ENCODE results near the gene FAM118B. TPM values are rescaled to one million over a fixed set of nuclear protein-coding genes. Genes with fewer than 3 reads are reported as not detected.
A peak's percentile ranks its signal among the peaks of the same experiment; 100 is the strongest.

FAM118B gene
- total RNA-seq, 1 donor from 2014 or later, result 26.7 TPM

DNA sequence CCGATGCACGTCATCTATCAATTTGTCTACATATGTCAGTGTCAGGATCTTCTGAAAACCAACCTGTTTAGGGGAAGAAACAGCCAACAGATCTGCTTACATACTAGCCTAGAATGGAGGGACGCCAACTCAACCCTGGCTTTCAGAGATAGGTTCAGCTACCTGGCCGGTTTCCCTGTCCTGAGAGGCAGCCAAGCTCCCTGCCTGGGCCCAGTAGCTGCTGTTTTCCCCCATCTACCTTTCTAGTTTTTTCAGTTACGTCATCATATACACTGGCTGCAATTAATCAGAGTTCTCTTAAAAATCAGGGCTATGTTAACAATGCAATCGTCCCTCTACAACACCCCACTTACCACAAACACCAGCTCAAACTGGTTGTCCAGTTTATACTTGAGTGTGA lies 56.1 kb downstream of the FAM118B start:
- intact Hi-C loops (cut with micrococcal nuclease), result no loop called here
- DNase-seq, result no peak
- H3K27ac ChIP-seq (replicated peaks), result peak overlapping the region; percentile 93
- no peaks in the 10 kb centered on the region for H3K27me3 ChIP-seq (ENCODE audit: low read depth)
- no peak for TF ChIP-seq CTCF (IDR thresholded peaks at IDR 0.05; ENCODE audit: borderline replicate concordance)
- peak overlapping the region; percentile 86 for H3K4me3 ChIP-seq
- peaks cover 55% of the 10 kb centered on the region for H3K36me3 ChIP-seq
- H3K4me1 ChIP-seq, result peaks cover 25% of the 10 kb centered on the region
- H3K9me3 ChIP-seq (replicated peaks), result no peaks in the 10 kb centered on the region

GRCh38 chr11:126268361-126268707 lies 56.8 kb downstream of the FAM118B start:
- H3K27me3 ChIP-seq (ENCODE audit: low read depth), result no peaks in the 10 kb centered on the region
- peaks cover 54% of the 10 kb centered on the region for H3K36me3 ChIP-seq
- H3K4me1 ChIP-seq, result peaks cover 25% of the 10 kb centered on the region
- no peak for TF ChIP-seq CTCF (IDR thresholded peaks at IDR 0.05; ENCODE audit: borderline replicate concordance)
- H3K27ac ChIP-seq (replicated peaks), result peak overlapping the region; percentile 93
- H3K9me3 ChIP-seq (replicated peaks), result no peaks in the 10 kb centered on the region
- H3K4me3 ChIP-seq, result peak overlapping the region; percentile 86
- no peak for DNase-seq
- intact Hi-C loops (cut with micrococcal nuclease), result no loop called here

DNA sequence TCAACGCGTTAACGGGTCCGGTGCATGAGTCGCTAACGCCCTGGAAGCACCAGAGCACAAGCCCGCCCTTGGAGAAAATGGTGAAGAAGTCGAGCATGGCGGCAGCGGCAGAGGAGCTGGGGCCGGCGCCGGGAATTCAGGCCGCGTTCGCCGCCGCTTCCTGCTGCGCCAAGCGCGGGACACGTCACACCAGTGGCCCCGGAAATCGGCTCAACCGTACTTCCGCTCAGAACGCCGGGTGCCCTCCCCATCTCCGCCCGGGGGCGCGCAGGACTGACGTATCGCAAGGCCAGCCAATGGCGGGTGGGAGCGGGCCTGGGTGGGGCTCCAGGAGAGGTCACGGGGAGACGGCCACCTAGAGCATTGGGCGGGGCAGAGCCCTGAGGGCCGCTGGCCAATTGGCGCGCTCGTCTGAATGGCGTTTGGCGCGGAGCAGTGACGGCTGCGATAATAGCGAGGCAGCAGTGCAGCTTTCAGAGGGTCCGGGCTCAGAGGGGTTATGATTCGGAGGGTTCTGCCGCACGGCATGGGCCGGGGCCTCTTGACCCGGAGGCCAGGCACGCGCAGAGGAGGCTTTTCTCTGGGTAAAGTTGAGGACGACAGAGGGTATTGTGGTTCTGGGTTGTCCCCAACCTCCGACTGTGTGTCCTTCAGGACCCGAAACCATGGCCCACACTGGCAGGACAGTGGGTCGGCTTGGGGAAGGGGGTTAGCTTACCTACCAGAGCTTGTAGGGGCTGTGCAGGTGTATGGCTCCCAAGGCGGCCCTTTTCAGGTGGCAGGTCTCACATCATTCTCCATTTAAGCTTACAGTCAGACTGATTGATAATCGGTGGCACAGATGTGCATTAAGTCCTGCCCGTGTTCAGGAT lies 57.4 kb downstream of the FAM118B start, which contains the start of the genes FOXRED1 and SRPRA:
Gene FOXRED1, plus strand, starts transcription at position 447 of the 872 bp plus-strand sequence. Its CDS starts 53 bp downstream, at position 500.
Gene SRPRA, minus strand, starts transcription at position 188 of the 872 bp plus-strand sequence. Its CDS starts 91 bp downstream, at position 97.
- TF ChIP-seq CTCF (IDR thresholded peaks at IDR 0.05; ENCODE audit: borderline replicate concordance), result no peak
- Histone ChIP-seq H3K9me3 (replicated peaks) (no peaks in the 10 kb centered on the region), H3K27me3 (ENCODE audit: low read depth) (no peaks in the 10 kb centered on the region), H3K27ac (replicated peaks) (peak within 1 kb of the TSS; percentile 93), H3K4me3 (peak within 1 kb of the TSS; percentile 86), H3K36me3 (peaks cover 54% of the 10 kb centered on the region), H3K4me1 (peaks cover 25% of the 10 kb centered on the region)
- intact Hi-C loops (cut with micrococcal nuclease), result no loop called here
- DNase-seq, result peak; percentile 100

DNA sequence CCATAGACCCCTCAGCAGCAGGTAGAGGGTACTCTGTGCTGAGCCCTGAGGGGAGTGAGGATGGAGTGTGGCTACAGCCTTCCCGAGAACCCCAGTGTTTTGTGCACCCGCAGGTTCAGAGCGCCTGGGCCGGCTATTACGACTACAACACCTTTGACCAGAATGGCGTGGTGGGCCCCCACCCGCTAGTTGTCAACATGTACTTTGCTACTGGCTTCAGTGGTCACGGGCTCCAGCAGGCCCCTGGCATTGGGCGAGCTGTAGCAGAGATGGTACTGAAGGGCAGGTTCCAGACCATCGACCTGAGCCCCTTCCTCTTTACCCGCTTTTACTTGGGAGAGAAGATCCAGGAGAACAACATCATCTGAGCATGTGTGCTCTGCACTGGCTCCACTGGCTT lies 65.7 kb downstream of the FAM118B start:
- no peak overlapping the region for H3K27ac ChIP-seq (replicated peaks)
- peaks cover 54% of the 10 kb centered on the region for H3K36me3 ChIP-seq
- no peak for TF ChIP-seq CTCF (IDR thresholded peaks at IDR 0.05; ENCODE audit: borderline replicate concordance)
- H3K9me3 ChIP-seq (replicated peaks), result no peaks in the 10 kb centered on the region
- H3K4me1 ChIP-seq, result peaks cover 14% of the 10 kb centered on the region
- H3K27me3 ChIP-seq (ENCODE audit: low read depth), result no peaks in the 10 kb centered on the region
- intact Hi-C loops (cut with micrococcal nuclease), result no loop called here
- H3K4me3 ChIP-seq, result no peak overlapping the region
- no peak for DNase-seq

DNA sequence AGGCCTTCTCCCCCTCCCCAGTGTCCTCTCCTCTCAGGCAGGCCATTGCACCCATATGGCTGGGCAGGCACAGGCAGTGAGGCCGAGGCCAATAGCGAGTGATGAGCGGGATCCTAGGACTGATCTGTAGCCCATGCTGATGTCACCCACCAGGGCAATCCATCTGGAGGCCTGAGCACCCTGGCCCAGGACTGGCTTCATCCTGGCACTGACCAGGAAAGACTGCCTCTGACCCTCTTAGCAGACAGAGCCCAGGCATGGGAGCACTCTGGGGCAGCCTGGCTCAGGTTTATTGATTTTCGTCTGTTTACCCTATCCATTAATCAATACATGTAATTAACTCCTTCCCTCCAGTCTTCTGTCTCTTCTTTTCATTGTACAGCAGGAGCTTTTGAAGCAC lies 66.2 kb downstream of the FAM118B start:
- intact Hi-C loops (cut with micrococcal nuclease), result no loop called here
- Histone ChIP-seq H3K4me3 (no peak overlapping the region), H3K36me3 (peaks cover 51% of the 10 kb centered on the region), H3K9me3 (replicated peaks) (no peaks in the 10 kb centered on the region), H3K27me3 (ENCODE audit: low read depth) (no peaks in the 10 kb centered on the region), H3K27ac (replicated peaks) (no peak overlapping the region), H3K4me1 (peaks cover 18% of the 10 kb centered on the region)
- DNase-seq, result no peak
- no peak for TF ChIP-seq CTCF (IDR thresholded peaks at IDR 0.05; ENCODE audit: borderline replicate concordance)

All from left ventricle myocardium inferior (tissue), 1 donor.